Natural killer cell (primary cell): ENCODE results near the gene RALY. TPM values are rescaled to one million over a fixed set of nuclear protein-coding genes. Genes with fewer than 3 reads are reported as not detected.

ENCODE experiments used
- ATAC-seq, 3 donors: fragments of 150-1000 bp in 2 of 3; fragments of 200-7000 bp in 1 of 3; cut with Tn5 transposase; 1 replicate in 1 of 3; 2 replicates in 2 of 3; pipeline ENCODE4 v1.10.0; 2021; ENCODE audit warnings: mild to moderate bottlenecking in 2 of 3, moderate library complexity in 2 of 3
- DNase-seq, 2 donors: peaks; one replicate each; pipeline versions ENCODE4 v3.0.0 to v3.0.0-alpha.2; 2013 to 2021; ENCODE audit warnings: mixed read lengths in 1 of 2
- H3K27ac ChIP-seq: one replicate; pipeline ENCODE4 v1.5.1; 2013; ENCODE audit warnings: mild to moderate bottlenecking, low read length
- H3K27me3 ChIP-seq: one replicate; pipeline ENCODE4 v1.6.1; 2013; ENCODE audit warnings: low read length; ENCODE audit not compliant: control insufficient read depth, insufficient read depth
- H3K36me3 ChIP-seq: one replicate; pipeline ENCODE4 v1.6.1; 2013; ENCODE audit warnings: low read length; ENCODE audit not compliant: control insufficient read depth, insufficient read depth
- H3K4me1 ChIP-seq: one replicate; pipeline ENCODE4 v1.6.1; 2013; ENCODE audit warnings: low read length; ENCODE audit not compliant: control insufficient read depth, insufficient read depth
- H3K4me3 ChIP-seq: one replicate; pipeline ENCODE4 v1.5.1; 2013; ENCODE audit warnings: low read length
- H3K9me3 ChIP-seq: one replicate; pipeline ENCODE4 v1.6.1; 2013; ENCODE audit warnings: low read length; ENCODE audit not compliant: control insufficient read depth, insufficient read depth
- H3K27ac Mint-ChIP-seq, 2 donors: one replicate each; pipeline ENCODE4 v1.8.0; 2022; ENCODE audit warnings: mild to moderate bottlenecking in 2 of 2, mixed read lengths in 2 of 2, moderate library complexity in 1 of 2
- H3K27me3 Mint-ChIP-seq, 2 donors: one replicate each; pipeline ENCODE4 v1.8.0; 2022; ENCODE audit warnings: low read depth in 2 of 2, mixed read lengths in 2 of 2
- H3K36me3 Mint-ChIP-seq: one replicate; pipeline ENCODE4 v1.8.0; 2022; ENCODE audit warnings: mixed read lengths
- H3K4me1 Mint-ChIP-seq, 2 donors: one replicate each; pipeline ENCODE4 v1.8.0; 2022; ENCODE audit warnings: mixed read lengths in 2 of 2
- H3K4me3 Mint-ChIP-seq: one replicate; pipeline ENCODE4 v1.8.0; 2022; ENCODE audit warnings: mild to moderate bottlenecking, moderate library complexity, mixed read lengths
- H3K9me3 Mint-ChIP-seq, 2 donors: one replicate each; pipeline ENCODE4 v1.8.0; 2022; ENCODE audit warnings: mixed read lengths in 2 of 2
- CTCF ChIP-seq: fragments of 200-600 bp; IDR thresholded peaks from one replicate; pipeline ENCODE4 v1.8.0; 2022; ENCODE audit warnings: antibody characterized with exemption
- WGBS: methylation state at CpG from one replicate; pipeline ENCODE4 v1.1.7; 2013; ENCODE audit warnings: missing lambda C conversion rate; ENCODE audit not compliant: insufficient coverage; 5-methylcytosine and 5-hydroxymethylcytosine counted together
- intact Hi-C: fragments of 100-400 bp; cut with micrococcal nuclease; formaldehyde crosslinking; loops from one replicate; pipeline ENCODE4 v1.14.2; 2022
- total RNA-seq, 4 donors: library from RNA; stranded (reverse); fragments of 120-200 nt in 1 of 4; gene quantifications; one replicate each; pipeline versions ENCODE4 v1.2.3 to v1.2.4, GENCODE V29; 2013 to 2022

Gene RALY
- total RNA-seq, 3 donors from 2014 or later (not counting 1 experiment from before 2014, with no cell fraction given) = 194 to 204 (median 198) TPM

GRCh38 chr20:33947709-33948295, 45.9 kb upstream of the RALY start:
- intact Hi-C loops = no loop called here
- peak; percentile 65 for TF ChIP-seq CTCF
- peak; percentile 21 to 73 for DNase-seq

DNA sequence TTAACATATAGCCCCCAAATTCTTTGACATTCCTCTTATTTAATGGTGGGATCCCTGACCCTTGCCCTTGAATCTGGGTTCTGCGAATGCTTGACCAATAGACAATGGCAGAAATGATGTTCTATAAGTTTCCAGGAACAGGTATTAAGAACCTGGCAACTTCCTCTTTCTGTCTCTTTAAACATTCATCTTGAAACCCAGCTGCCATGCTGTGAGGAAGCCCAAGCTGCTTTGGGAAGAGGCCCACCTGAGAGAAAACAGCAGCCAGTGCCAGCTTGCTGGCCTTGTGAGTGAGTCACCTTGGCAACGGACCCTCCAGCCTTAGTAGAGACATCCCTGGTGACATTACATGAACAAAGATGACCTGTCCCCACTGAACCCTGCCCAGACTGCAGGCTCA, 45.2 kb upstream of the RALY start:
- no peak for ATAC-seq
- no peak for TF ChIP-seq CTCF

More at GRCh38 chr20:33947709-33948295, 45.9 kb upstream of the RALY start:
- Mint-ChIP-seq H3K4me3 (no peak overlapping the region), H3K36me3 (peaks cover 22% of the 10 kb centered on the region), H3K4me1 (no peaks in the 10 kb centered on the region), H3K27me3 (peaks cover 6 to 7% of the 10 kb centered on the region in 2 donors), H3K9me3 (peaks cover 6 to 11% of the 10 kb centered on the region in 2 donors), H3K27ac (no peak overlapping the region)
- Histone ChIP-seq H3K36me3 (no peaks in the 10 kb centered on the region), H3K4me3 (no peak overlapping the region), H3K9me3 (peaks cover 22% of the 10 kb centered on the region), H3K27me3 (no peaks in the 10 kb centered on the region), H3K4me1 (no peaks in the 10 kb centered on the region), H3K27ac (no peak overlapping the region)
- ATAC-seq = peak; percentile 53 to 64 (median 61)
- 58% methylated on average over 2 of the region's 2 CpGs for WGBS

GRCh38 chr20:33951171-33951570, 42.5 kb upstream of the RALY start:
- Histone ChIP-seq H3K27ac (no peak overlapping the region), H3K4me3 (no peak overlapping the region), H3K27me3 (no peaks in the 10 kb centered on the region), H3K9me3 (peaks cover 22% of the 10 kb centered on the region), H3K36me3 (no peaks in the 10 kb centered on the region), H3K4me1 (no peaks in the 10 kb centered on the region)
- Mint-ChIP-seq H3K4me3 (no peak overlapping the region), H3K9me3 (peaks cover 6 to 11% of the 10 kb centered on the region in 2 donors), H3K27me3 (peaks cover 7 to 12% of the 10 kb centered on the region in 2 donors), H3K27ac (no peak overlapping the region), H3K4me1 (no peaks in the 10 kb centered on the region), H3K36me3 (peaks cover 22% of the 10 kb centered on the region)
- DNase-seq (no peak), ATAC-seq (no peak)
- no peak for TF ChIP-seq CTCF
- intact Hi-C loops = no loop called here

More for the DNA sequence above, 45.2 kb upstream of the RALY start:
- Histone ChIP-seq H3K4me1 (no peaks in the 10 kb centered on the region), H3K27ac (no peak overlapping the region), H3K27me3 (no peaks in the 10 kb centered on the region), H3K4me3 (no peak overlapping the region), H3K9me3 (peaks cover 22% of the 10 kb centered on the region), H3K36me3 (no peaks in the 10 kb centered on the region)
- H3K9me3 Mint-ChIP-seq = peaks cover 6 to 11% of the 10 kb centered on the region in 2 donors
- H3K4me1 Mint-ChIP-seq = no peaks in the 10 kb centered on the region
- intact Hi-C loops = no loop called here
- WGBS = 92% methylated on average over 2 of the region's 2 CpGs
- no peak overlapping the region for H3K27ac Mint-ChIP-seq
- no peak overlapping the region for H3K4me3 Mint-ChIP-seq
- peaks cover 22% of the 10 kb centered on the region for H3K36me3 Mint-ChIP-seq
- DNase-seq = no peak
- peaks cover 7 to 9% of the 10 kb centered on the region in 2 donors for H3K27me3 Mint-ChIP-seq

DNA sequence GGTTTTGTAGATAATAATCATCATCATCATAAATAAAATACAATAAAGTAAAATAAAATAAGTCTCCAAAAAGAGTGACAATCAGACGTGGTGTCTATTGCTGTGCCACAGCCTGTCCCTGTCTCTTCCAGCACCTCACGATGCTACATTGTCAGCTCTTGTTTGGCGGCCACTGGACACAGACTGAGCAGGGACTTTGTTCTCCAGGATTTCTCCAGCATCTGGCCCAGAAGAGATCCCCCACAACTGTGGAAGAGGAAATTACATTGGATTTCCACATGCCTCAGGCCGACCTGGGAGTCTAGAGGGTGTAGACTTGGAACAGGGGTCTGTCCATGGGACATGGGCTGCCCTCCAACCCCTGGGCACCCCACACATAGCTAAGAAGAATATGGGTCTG, 39.2 kb upstream of the RALY start:
- Mint-ChIP-seq H3K36me3 (peaks cover 1% of the 10 kb centered on the region), H3K27ac (no peak overlapping the region), H3K4me1 (no peaks in the 10 kb centered on the region), H3K27me3 (peaks cover 7 to 12% of the 10 kb centered on the region in 2 donors), H3K4me3 (no peak overlapping the region), H3K9me3 (peaks cover under 1 to 2% of the 10 kb centered on the region in 2 donors)
- 91% methylated on average over 4 of the region's 4 CpGs for WGBS
- no peak for TF ChIP-seq CTCF
- no peaks in the 10 kb centered on the region for H3K36me3 ChIP-seq
- H3K27me3 ChIP-seq = no peaks in the 10 kb centered on the region
- ATAC-seq = no peak
- peaks cover 2% of the 10 kb centered on the region for H3K9me3 ChIP-seq
- no peak overlapping the region for H3K27ac ChIP-seq
- no peak for DNase-seq
- intact Hi-C loops = no loop called here
- H3K4me3 ChIP-seq = no peak overlapping the region
- H3K4me1 ChIP-seq = no peaks in the 10 kb centered on the region
